Measurements from ENCODE around the gene PYROXD2. TPM values are rescaled to one million over a fixed set of nuclear protein-coding genes. Genes with fewer than 3 reads are reported as not detected.
A peak's percentile ranks its signal among the peaks of the same experiment; 100 is the strongest.

Gene PYROXD2
- total RNA-seq, 1 donor from 2014 or later: 2.3 TPM

DNA sequence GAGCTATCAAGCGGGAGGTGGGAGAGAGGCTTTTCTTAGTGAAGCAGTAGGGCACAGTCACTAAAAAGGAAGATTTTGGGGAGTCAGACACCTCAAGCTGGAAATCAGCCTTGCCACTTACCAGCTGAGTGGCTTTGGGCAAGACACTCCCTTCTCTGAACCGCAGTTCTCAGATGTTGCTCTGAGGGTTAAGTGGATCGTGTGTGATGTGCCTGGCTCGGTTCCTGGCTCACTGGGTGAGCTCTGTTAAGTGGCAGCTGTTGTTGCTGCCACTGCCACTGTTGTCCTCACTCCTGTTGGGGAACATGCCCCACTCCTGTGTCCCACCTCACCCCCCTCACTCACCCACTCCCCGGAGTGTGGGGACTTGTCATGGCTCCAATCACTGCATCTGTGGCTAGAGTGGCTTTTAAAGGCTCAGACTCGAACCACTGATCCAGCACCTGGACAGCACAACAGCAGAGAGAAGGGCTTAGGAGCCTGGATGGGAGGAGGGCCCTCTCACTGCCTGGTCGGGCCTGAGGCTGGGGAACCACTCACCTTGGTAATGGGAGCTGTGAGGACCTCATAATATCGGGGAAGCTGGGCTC lies 20.0 kb downstream of the PYROXD2 start:
- no peak for DNase-seq (ENCODE audit: low read depth in 2 of 2)

DNA sequence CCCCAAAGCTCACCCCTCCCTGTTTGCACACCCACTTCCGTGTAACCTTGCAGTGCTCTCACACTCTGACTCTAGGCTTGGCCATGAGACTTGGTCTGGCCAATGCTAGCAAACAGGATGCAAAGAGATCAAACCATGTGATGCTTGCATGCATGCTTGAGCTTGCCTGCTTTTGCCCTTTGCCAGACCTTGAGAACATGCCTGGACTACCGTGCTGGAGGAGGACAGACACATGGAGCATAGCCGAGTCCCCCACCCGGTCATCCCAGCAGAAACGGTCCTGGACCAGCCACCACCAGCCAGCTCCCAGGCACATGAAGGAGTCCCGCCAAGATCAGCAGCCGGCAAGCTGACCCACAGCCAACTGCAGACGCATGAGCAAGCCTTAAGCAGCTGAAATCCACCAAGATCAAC lies 23.4 kb downstream of the PYROXD2 start:
- DNase-seq (ENCODE audit: low read depth in 2 of 2): no peak

- DNase-seq (ENCODE audit: low read depth in 2 of 2): no peak
These were observed 23.9 kb downstream of the PYROXD2 start for GRCh38 chr10:98391065-98391464.

- DNase-seq (ENCODE audit: low read depth in 2 of 2): no peak
These were observed 24.6 kb downstream of the PYROXD2 start for GRCh38 chr10:98390406-98390805.

GRCh38 chr10:98389398-98389797 lies 25.6 kb downstream of the PYROXD2 start:
- no peak for DNase-seq (ENCODE audit: low read depth in 2 of 2)

- no peak for DNase-seq (ENCODE audit: low read depth in 2 of 2)
These were observed 26.8 kb downstream of the PYROXD2 start for GRCh38 chr10:98388101-98388655.

- DNase-seq (ENCODE audit: low read depth in 2 of 2): no peak
These were observed 30.4 kb downstream of the PYROXD2 start for GRCh38 chr10:98384531-98385133.

- DNase-seq (ENCODE audit: low read depth in 2 of 2): no peak
These were observed 31.1 kb downstream of the PYROXD2 start for GRCh38 chr10:98383869-98384268.

DNA sequence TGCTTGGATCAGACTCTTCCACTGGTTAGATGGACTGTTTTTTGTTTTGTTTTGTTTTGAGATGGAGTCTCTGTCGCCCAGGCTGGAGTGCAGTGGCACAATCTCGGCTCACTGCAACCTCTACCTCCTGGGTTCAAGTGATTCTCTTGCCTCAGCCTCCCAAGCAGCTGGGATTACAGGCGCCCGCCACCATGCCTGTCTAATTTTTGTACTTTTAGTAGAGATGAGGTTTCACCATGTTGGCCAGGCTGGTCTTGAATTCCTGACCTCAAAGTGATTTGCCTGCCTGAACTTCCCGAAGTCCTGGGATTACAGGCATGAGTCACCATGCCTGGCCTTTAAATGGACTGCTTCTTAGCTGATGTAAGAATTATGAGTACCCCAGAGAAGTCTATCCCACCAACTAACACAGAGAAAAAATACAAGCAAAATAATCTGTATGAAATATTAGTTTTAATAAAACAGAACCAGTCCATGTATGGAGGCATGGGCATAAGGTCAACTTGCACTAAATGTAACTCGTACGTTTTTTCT lies 31.8 kb downstream of the PYROXD2 start:
- peak in 1 of 2 donors; percentile 32 for DNase-seq (ENCODE audit: low read depth in 2 of 2)

GRCh38 chr10:98382691-98383101 lies 32.3 kb downstream of the PYROXD2 start:
- DNase-seq (ENCODE audit: low read depth in 2 of 2): no peak

- no peak for DNase-seq (ENCODE audit: low read depth in 2 of 2)
These were observed 34.3 kb downstream of the PYROXD2 start for GRCh38 chr10:98380493-98381339.

GRCh38 chr10:98378722-98379121 lies 36.3 kb downstream of the PYROXD2 start:
- DNase-seq (ENCODE audit: low read depth in 2 of 2): no peak

GRCh38 chr10:98377536-98377935 lies 37.4 kb downstream of the PYROXD2 start:
- DNase-seq (ENCODE audit: low read depth in 2 of 2): no peak

DNA sequence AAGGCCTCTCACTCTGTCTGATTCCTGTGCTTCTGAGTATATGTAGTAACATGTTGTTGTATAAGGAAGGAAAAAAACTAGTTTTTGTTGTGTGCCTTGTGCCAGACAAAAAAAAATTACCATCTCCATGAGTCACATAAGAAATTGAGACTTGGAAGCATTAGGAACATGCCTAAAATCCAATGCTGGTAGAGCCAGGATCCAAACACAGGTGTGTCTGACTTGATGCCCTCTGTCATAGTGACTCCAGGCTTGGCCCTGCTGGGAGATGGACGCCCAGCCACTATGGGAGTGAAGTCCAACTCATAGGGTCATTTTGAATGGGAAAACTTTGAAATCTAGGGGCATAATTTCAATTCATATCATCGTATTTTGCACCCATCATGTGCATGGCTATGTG lies 38.0 kb downstream of the PYROXD2 start:
- DNase-seq (ENCODE audit: low read depth in 2 of 2): no peak

- peak in 1 of 2 donors; percentile 18 for DNase-seq (ENCODE audit: low read depth in 2 of 2)
These were observed 38.5 kb downstream of the PYROXD2 start for GRCh38 chr10:98376485-98376884.

- DNase-seq (ENCODE audit: low read depth in 2 of 2): no peak
These were observed 40.6 kb downstream of the PYROXD2 start for GRCh38 chr10:98374217-98374985.

- no peak for DNase-seq (ENCODE audit: low read depth in 2 of 2)
These were observed 41.5 kb downstream of the PYROXD2 start for GRCh38 chr10:98373260-98374040.

GRCh38 chr10:98370831-98371820 lies 43.9 kb downstream of the PYROXD2 start:
- DNase-seq (ENCODE audit: low read depth in 2 of 2): no peak

- no peak for DNase-seq (ENCODE audit: low read depth in 2 of 2)
These were observed 45.2 kb downstream of the PYROXD2 start for GRCh38 chr10:98369801-98370200.

Measured in dermis microvascular lymphatic vessel endothelial cell (primary cell).